Motor neuron (in vitro differentiated cells): Measurements from ENCODE around the gene SBSN. TPM values are rescaled to one million over a fixed set of nuclear protein-coding genes. Genes with fewer than 3 reads are reported as not detected.

Experiments
- ATAC-seq, 8 experiments: fragments of 200-7000 bp; cut with Tn5 transposase; replicated peaks in 6 of 8; 2 replicates each; pipeline ENCODE4 v1.8.0; 2021; ENCODE audit warnings: mild to moderate bottlenecking in 8 of 8, moderate library complexity in 8 of 8
- H3K27ac ChIP-seq, 2 donors: fragments of 250-450 bp; sonication (Bioruptor Pico); 2 replicates each; pipeline ENCODE4 v1.9.0; 2021; ENCODE audit warnings: antibody characterized with exemption in 2 of 2, mild to moderate bottlenecking in 2 of 2, moderate library complexity in 1 of 2
- H3K4me1 ChIP-seq, 2 donors: fragments of 250-450 bp; sonication (Bioruptor Pico); replicated peaks in 1 of 2; 2 replicates each; pipeline ENCODE4 v1.6.1; 2021; ENCODE audit warnings: antibody characterized with exemption in 2 of 2, mild to moderate bottlenecking in 2 of 2, moderate library complexity in 1 of 2
- H3K4me3 ChIP-seq, 5 donors: fragments of 250-450 bp; sonication (Bioruptor Pico); 2 replicates each; pipeline ENCODE4 v1.9.0; 2021; ENCODE audit warnings: antibody characterized with exemption in 5 of 5, mild to moderate bottlenecking in 5 of 5, moderate library complexity in 4 of 5
- WGBS, 10 experiments: fragments of 450-650 bp; shearing (Covaris generic); methylation state at CpG; one replicate each; pipeline ENCODE4 v1.0.0; 2022; 5-methylcytosine and 5-hydroxymethylcytosine counted together
- in situ Hi-C, 9 experiments: fragments of 400-800 bp; cut with MboI; loops; one replicate each; pipeline ENCODE4 v1.15.0; 2021; ENCODE audit warnings: low sequenced_read_pairs in 9 of 9, low pct_unique_long_range_greater_than_20kb in 2 of 9; ENCODE audit not compliant: unreplicated experiment in 9 of 9
- total RNA-seq, 8 experiments: library from RNA; unstranded; fragments of 300-600 nt; gene quantifications; 2 replicates each; pipeline versions ENCODE4 v1.2.3 to v1.2.4, GENCODE V29; 2022

The SBSN gene, protein sequence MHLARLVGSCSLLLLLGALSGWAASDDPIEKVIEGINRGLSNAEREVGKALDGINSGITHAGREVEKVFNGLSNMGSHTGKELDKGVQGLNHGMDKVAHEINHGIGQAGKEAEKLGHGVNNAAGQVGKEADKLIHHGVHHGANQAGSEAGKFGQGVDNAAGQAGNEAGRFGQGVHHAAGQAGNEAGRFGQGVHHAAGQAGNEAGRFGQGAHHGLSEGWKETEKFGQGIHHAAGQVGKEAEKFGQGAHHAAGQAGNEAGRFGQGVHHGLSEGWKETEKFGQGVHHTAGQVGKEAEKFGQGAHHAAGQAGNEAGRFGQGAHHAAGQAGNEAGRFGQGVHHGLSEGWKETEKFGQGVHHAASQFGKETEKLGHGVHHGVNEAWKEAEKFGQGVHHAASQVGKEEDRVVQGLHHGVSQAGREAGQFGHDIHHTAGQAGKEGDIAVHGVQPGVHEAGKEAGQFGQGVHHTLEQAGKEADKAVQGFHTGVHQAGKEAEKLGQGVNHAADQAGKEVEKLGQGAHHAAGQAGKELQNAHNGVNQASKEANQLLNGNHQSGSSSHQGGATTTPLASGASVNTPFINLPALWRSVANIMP
- total RNA-seq = 1 to 10 TPM in 2 of 8 experiments, under 1 TPM in 6; 0.11 to 3.5 (median 0.41) TPM

DNA sequence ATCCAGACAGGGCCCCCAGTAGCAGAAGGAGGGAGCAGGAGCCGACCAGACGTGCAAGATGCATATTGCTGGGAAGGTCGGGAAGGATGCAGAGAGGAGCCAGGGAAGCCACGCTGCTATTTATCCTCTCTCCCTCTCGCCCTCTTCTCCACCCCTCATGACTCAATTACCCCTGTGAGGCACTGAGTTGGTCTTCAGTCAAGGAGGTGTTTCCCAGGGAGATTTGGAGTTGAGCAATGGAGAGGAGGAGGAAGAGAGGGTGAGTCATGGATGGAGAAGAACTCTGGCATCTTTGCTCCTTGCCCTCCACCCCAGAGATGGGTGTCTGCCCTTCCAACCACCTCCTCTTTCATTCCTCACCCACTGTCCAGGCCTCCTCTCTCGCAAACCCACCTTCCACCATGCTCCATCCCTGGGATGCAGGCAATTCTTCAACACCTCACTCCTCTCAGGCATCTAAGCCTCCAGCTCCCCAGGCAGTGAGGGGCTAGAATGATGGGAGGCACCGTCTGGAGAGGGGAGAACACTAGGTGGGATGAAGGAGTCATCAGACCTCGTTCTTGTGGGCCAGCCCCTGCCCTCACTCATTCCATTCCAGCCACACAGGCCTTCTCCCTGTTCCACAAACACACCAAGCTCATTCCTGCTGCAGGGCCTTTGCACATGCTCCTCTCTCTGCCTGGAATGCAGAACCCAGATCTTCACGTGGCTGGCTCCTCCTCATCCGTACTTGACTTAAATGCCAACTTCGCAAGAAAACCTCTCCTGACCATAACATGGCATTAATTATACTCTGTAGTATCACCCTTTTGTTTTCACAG, at the start of gene SBSN:
Gene SBSN, minus strand, starts transcription at position 94 of the 821 bp plus-strand sequence. Its CDS starts 30 bp downstream, at position 64.
- in situ Hi-C loops = no loop called here
- Histone ChIP-seq H3K27ac (no peak within 1 kb of the TSS), H3K4me1 (no peaks in the 10 kb centered on the region), H3K4me3 (no peak within 1 kb of the TSS)
- peak in 2 of 8 experiments; percentile 27 to 62 for ATAC-seq
- WGBS, 10 experiments = 31 to 86% (median 60%) methylated on average over 1 to 5 of the region's 11 CpGs; no CpG with 5 or more reads in 3 of the 10 experiments

DNA sequence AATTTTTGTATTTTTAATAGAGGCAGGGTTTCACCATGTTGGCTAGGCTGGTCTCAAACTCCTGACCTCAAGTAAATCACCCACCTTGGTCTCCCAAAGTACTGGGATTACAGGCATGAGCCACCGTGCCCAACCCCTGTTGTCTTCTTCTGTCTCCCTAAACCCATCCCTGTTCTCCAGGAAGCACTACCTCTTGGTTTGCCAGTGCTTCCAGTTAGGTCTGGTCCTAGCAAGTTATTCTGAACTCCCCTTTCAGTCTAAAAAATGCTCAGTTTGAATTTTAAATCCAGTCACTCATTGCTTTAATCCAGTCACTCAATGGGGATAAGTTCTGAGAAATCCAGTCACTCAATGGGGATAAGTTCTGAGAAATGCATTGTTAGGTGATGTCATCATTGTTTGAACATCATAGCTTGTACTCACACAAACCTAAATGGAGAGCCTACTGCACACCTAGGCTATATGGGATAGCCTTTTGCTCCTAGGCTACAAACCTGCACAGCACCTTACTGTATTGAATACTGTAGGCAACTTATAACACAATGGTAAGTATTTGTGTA, 43.4 kb upstream of the SBSN start:
- WGBS, 10 experiments = 20 to 100% (median 80%) methylated on average over 1 of the region's 1 CpG; no CpG with 5 or more reads in 5 of the 10 experiments
- Histone ChIP-seq H3K4me3 (no peak overlapping the region), H3K27ac (no peak overlapping the region), H3K4me1 (no peaks in the 10 kb centered on the region)
- in situ Hi-C loops = no loop called here
- ATAC-seq = no peak

DNA sequence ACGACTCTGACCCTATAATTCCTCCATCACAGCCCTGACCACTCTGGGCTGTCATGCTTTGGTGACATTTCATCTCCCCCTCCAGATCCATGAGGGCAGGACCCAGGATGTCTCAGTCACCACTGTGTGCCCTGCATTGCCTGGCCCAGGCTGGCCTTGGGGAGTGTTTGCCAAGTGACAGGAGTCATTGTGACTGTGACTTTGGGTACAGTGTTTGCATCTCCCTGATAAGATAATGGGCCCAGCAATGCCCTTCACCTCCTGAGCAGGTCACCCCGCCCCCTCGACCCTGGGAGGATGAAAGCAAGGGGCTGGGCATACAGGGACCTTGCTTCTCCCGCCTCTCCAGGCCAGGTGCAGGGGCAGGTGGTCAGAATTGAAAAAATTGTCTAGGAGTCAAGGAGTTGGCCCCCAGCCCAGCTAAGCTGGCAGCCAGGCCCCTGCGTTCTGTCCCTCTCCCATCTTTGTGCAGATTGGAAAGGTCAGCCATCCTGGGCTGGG, 41.2 kb upstream of the SBSN start:
- ATAC-seq = no peak
- WGBS, 10 experiments = 57 to 69% methylated on average over 3 of the region's 5 CpGs; no CpG with 5 or more reads in 8 of the 10 experiments
- Histone ChIP-seq H3K4me1 (no peaks in the 10 kb centered on the region), H3K4me3 (no peak overlapping the region), H3K27ac (no peak overlapping the region)
- in situ Hi-C loops = no loop called here

DNA sequence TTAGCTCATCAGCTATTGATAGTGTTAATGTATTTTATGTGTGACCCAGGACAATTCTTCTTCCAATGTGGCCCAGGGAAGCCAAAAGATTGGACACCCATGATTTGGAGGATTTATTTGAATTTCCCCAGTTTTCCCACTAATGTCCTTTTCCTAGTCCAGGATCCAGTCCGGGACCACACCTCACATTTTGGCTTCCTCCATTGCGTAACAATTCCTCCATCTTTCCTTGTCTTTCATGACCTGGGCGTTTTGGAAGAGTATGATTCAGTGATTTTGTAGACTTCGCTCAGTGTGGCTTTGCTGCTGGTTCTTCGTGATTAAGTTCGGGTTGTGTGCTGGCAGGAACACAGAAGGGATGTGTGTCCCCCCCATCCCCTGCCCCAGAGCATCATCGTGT, 38.6 kb upstream of the SBSN start:
- ATAC-seq = no peak
- no peak overlapping the region for H3K4me3 ChIP-seq
- in situ Hi-C loops = no loop called here
- H3K27ac ChIP-seq = no peak overlapping the region
- 0 to 90% (median 70%) methylated on average over 1 to 6 of the region's 7 CpGs; no CpG with 5 or more reads in 1 of the 10 experiments for WGBS, 10 experiments
- no peaks in the 10 kb centered on the region for H3K4me1 ChIP-seq

DNA sequence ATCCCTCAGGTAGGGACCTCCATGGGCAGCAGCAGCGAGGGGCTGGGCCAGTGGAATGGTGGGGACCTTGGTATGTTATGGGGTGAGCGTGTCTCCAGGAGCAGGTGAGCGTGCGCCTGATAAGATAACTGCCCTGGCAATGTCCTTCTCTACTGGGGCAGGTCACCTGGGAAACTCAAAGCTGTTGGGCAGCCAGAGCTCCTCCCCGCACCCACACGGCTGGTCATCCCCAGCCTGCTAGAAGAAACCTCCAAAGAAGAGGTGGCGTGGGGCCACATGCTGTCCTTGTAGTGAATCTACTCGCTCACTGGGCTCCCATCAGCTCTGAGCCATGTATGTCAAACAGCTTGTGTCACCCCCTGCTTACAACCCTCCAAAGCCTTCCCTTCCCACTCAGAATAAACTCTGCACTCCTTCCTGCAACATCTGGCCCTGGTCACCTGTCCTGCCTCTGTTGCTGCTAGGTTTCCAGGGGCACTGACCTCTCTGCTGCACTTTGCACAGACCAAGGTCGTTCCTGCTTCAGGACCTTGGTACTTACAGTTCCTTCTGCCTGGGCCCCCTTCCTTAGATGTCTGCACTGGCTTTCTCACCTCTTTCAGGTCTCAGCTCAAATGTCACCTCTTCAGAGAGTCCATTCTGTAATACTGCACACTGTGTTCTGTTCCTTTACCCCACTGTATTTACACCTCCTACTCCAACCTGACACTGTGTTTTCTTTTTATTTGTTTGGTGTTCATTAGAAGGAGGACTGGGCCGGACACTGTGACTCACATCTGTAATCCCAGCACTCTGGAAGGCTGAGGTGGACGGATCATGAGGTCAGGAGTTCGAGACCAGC, 37.1 kb upstream of the SBSN start:
- in situ Hi-C loops = no loop called here
- Histone ChIP-seq H3K4me3 (no peak overlapping the region), H3K4me1 (no peaks in the 10 kb centered on the region), H3K27ac (no peak overlapping the region)
- WGBS, 10 experiments = 0 to 100% (median 57%) methylated on average over 1 to 7 of the region's 12 CpGs; no CpG with 5 or more reads in 1 of the 10 experiments
- ATAC-seq = no peak

DNA sequence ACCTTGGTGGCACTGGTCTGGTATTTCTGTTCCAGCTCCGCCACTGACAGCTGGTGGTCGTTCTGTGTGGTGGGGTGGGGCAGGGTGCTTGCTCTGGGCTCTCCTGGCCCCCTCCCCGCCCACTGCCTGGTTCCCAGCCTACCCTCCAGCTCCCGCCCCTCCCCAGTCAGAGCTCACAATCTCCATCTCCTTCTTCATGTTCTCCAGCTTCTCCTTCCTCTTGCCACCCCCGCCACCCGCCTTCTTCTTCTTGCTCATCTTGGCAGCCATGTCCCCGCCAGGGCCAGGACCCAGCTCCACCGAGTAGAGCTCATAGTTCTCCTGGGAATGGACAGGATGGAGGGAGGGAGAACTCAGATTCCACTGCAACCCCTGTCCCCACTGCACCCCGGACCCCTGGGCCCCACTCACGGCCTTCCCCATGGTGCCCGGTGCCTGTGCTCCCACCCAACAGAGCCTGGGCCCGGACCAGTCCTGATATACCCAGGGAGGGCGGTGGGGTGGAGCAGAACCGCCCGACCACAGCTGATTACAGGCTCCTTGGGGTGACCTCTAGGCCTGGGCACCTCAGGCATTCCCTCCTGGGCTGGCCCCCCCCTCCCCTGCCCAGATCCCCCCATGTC, 35.2 kb upstream of the SBSN start, which contains the start of gene ATP4A:
Gene ATP4A, minus strand, starts transcription at position 452 of the 623 bp plus-strand sequence. Its CDS starts 29 bp downstream, at position 423.
- ATAC-seq = no peak
- Histone ChIP-seq H3K4me3 (no peak within 1 kb of the TSS), H3K4me1 (no peaks in the 10 kb centered on the region), H3K27ac (no peak within 1 kb of the TSS)
- in situ Hi-C loops = no loop called here
- WGBS, 10 experiments = no CpG with 5 or more reads among the region's 15 CpGs

DNA sequence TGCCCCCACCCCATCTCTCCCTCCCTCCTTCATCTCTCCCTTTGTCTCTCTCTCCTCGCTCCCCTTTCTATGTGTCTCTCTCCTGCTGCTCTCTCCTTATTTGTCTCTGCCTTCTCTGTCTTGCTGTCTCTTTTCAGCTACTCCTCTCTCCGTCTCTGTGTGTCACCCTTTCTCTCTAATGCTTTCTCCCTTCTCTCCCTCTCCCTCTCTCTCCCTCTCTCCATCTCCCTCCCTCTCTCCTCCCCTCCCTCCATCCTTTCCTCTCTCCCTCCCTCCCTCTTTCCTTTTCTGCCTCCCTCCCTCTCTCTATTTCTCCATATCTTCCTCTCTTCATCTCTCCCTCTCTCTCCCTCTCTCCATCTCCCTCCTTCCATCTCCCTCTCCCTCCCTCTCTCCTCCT, 34.7 kb upstream of the SBSN start:
- WGBS, 10 experiments = 17 to 72% (median 30%) methylated on average over 1 to 2 of the region's 2 CpGs; no CpG with 5 or more reads in 4 of the 10 experiments
- in situ Hi-C loops = no loop called here

DNA sequence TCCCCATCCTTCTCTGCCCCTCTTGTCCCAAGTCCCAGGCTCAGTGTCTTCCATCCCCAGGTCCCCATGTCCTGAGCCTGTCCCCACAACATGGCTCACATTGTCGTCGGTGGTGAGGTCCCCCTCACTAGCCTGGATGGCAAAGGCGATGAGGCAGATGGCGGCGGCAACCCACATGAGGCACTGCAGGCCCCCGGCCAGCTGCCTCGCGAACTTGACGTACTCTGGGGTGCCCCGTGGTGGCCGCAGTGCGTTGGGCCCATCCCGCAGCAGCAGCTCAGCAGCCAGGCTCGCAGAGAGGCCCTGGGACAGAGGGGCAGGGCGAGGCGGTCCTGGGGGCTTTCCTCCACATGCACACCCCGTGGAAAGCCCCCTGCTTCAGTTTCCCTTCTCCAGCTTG, 34.2 kb upstream of the SBSN start:
- Histone ChIP-seq H3K4me1 (no peaks in the 10 kb centered on the region), H3K27ac (no peak overlapping the region), H3K4me3 (no peak overlapping the region)
- in situ Hi-C loops = no loop called here
- no peak for ATAC-seq
- WGBS, 10 experiments = 0 to 80% methylated on average over 1 to 3 of the region's 17 CpGs; no CpG with 5 or more reads in 8 of the 10 experiments

More for the DNA sequence above, 34.7 kb upstream of the SBSN start:
- Histone ChIP-seq H3K27ac (no peak overlapping the region), H3K4me1 (no peaks in the 10 kb centered on the region), H3K4me3 (no peak overlapping the region)
- ATAC-seq = no peak

DNA sequence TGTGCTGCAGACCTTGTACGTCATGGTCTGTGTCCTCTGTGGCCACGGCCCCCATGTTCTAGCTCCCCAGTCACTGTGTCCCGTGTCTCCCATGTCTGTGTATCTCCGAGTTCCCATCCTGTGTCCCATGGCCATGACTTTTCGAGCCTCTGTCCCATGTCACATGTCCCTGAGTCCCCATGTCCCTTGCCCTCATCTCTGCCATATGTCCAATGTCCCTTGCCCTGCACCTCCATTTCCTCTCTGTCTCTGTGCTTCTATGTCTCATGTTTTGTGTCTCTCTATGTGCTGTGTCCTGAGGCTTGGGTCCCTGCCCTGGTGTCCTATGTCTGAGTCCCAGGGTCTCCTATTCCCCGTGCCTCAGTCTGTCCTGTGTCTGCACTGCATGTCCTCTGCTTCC, 33.3 kb upstream of the SBSN start:
- no peak for ATAC-seq
- no peaks in the 10 kb centered on the region for H3K4me1 ChIP-seq
- 10 to 100% (median 51%) methylated on average over 1 to 4 of the region's 6 CpGs; no CpG with 5 or more reads in 3 of the 10 experiments for WGBS, 10 experiments
- no peak overlapping the region for H3K27ac ChIP-seq
- in situ Hi-C loops = no loop called here
- H3K4me3 ChIP-seq = no peak overlapping the region

DNA sequence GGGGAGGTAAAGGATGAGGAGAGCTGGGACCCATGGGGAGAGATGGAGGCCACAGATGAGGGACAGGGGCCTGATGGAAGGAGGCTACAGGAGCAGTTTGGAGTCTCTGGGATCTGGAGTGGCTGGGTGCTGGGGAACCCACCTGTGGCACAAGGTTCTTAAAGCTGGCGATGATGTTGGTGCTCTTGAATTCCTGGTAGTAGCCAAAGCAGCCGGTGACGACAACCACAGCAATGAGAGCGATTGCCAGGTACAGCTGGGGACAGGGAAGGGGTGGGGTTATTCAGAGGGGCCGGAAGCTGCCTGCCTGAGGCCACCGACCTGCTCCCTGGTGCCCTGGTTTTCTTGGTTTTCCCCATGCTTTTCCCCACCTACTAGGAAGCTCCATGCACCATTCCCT, 32.6 kb upstream of the SBSN start:
- Histone ChIP-seq H3K27ac (no peak overlapping the region), H3K4me3 (no peak overlapping the region), H3K4me1 (no peaks in the 10 kb centered on the region)
- no peak for ATAC-seq
- WGBS, 10 experiments = 33 to 67% (median 50%) methylated on average over 2 of the region's 6 CpGs; no CpG with 5 or more reads in 7 of the 10 experiments
- in situ Hi-C loops = no loop called here

DNA sequence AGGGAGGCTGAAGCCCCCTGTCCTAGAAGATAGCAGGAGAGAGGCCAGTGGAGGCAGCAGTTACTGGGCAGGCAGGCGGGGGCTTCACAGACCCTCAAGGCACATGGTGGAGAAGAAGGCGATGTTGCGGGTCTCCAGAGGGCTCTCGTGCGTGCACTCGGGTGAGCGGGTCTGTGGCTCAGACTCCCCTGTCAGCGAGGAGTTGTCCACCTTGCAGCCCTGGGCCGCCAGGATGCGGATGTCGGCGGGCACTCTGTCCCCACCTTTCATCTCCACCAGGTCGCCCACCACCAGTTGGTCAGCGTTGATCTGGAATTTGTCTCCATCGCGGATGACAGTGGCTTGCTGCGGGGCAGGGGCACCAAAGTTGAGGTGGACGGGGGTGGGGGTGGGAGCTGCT, 32.2 kb upstream of the SBSN start:
- 40 to 100% (median 63%) methylated on average over 1 to 4 of the region's 18 CpGs; no CpG with 5 or more reads in 6 of the 10 experiments for WGBS, 10 experiments
- Histone ChIP-seq H3K27ac (no peak overlapping the region), H3K4me1 (no peaks in the 10 kb centered on the region), H3K4me3 (no peak overlapping the region)
- no peak for ATAC-seq
- in situ Hi-C loops = no loop called here
